Nephron progenitor cell (in vitro differentiated cells): ENCODE measurements around the gene YES1.

Experiments used
- DNase-seq: peaks from one replicate; pipeline ENCODE4 v3.0.0; 2021
- H3K27ac Mint-ChIP-seq: 2 replicates; pipeline ENCODE4 v1.8.0; 2021; ENCODE audit warnings: mild to moderate bottlenecking, moderate library complexity, mixed read lengths
- H3K27me3 Mint-ChIP-seq: 2 replicates; pipeline ENCODE4 v1.8.0; 2021; ENCODE audit warnings: mild to moderate bottlenecking, low read depth, mixed read lengths; ENCODE audit not compliant: poor library complexity
- H3K36me3 Mint-ChIP-seq: 2 replicates; pipeline ENCODE4 v1.8.0; 2021; ENCODE audit warnings: low read depth, mixed read lengths
- H3K4me1 Mint-ChIP-seq: 2 replicates; pipeline ENCODE4 v1.8.0; 2021; ENCODE audit warnings: mixed read lengths
- H3K4me3 Mint-ChIP-seq: 2 replicates; pipeline ENCODE4 v1.8.0; 2021; ENCODE audit warnings: mild to moderate bottlenecking, moderate library complexity, mixed read lengths
- H3K9me3 Mint-ChIP-seq: 2 replicates; pipeline ENCODE4 v1.8.0; 2021; ENCODE audit warnings: mild to moderate bottlenecking, moderate library complexity, mixed read lengths
- CTCF ChIP-seq: fragments of 200-600 bp; sonication (generic); IDR thresholded peaks from 2 replicates; pipeline ENCODE4 v1.5.0; 2021; ENCODE audit warnings: antibody characterized with exemption

Gene YES1

GRCh38 chr18:837922-838321, 25.9 kb upstream of the YES1 start:
- DNase-seq, result no peak
- Mint-ChIP-seq H3K4me3 (no peak overlapping the region), H3K27ac (no peak overlapping the region), H3K36me3 (no peaks in the 10 kb centered on the region), H3K4me1 (peaks cover 7% of the 10 kb centered on the region), H3K27me3 (peaks cover 15% of the 10 kb centered on the region), H3K9me3 (no peaks in the 10 kb centered on the region)
- no peak for TF ChIP-seq CTCF

GRCh38 chr18:834082-834720, 22.2 kb upstream of the YES1 start:
- DNase-seq, result no peak

GRCh38 chr18:833197-833596, 21.2 kb upstream of the YES1 start:
- Mint-ChIP-seq H3K36me3 (no peaks in the 10 kb centered on the region), H3K27ac (no peak overlapping the region), H3K27me3 (peaks cover 6% of the 10 kb centered on the region), H3K4me1 (peaks cover 28% of the 10 kb centered on the region), H3K9me3 (no peaks in the 10 kb centered on the region), H3K4me3 (no peak overlapping the region)
- no peak for DNase-seq
- TF ChIP-seq CTCF, result no peak

More at GRCh38 chr18:834082-834720, 22.2 kb upstream of the YES1 start:
- Mint-ChIP-seq H3K4me3 (no peak overlapping the region), H3K27me3 (peaks cover 6% of the 10 kb centered on the region), H3K27ac (no peak overlapping the region), H3K9me3 (no peaks in the 10 kb centered on the region), H3K36me3 (no peaks in the 10 kb centered on the region), H3K4me1 (peaks cover 28% of the 10 kb centered on the region)
- no peak for TF ChIP-seq CTCF

- peak; percentile 57 for DNase-seq
- Mint-ChIP-seq H3K27me3 (peaks cover 6% of the 10 kb centered on the region), H3K9me3 (no peaks in the 10 kb centered on the region), H3K36me3 (no peaks in the 10 kb centered on the region), H3K4me3 (peak overlapping the region; percentile 34), H3K4me1 (peaks cover 21% of the 10 kb centered on the region), H3K27ac (peak overlapping the region; percentile 53)
- TF ChIP-seq CTCF, result no peak
Measured at GRCh38 chr18:832085-832681, 20.1 kb upstream of the YES1 start.

GRCh38 chr18:830315-830901, 18.4 kb upstream of the YES1 start:
- Mint-ChIP-seq H3K9me3 (no peaks in the 10 kb centered on the region), H3K36me3 (no peaks in the 10 kb centered on the region), H3K4me3 (no peak overlapping the region), H3K4me1 (peaks cover 21% of the 10 kb centered on the region), H3K27me3 (peaks cover 6% of the 10 kb centered on the region), H3K27ac (peak overlapping the region; percentile 23)
- TF ChIP-seq CTCF, result no peak
- no peak for DNase-seq

GRCh38 chr18:829432-829831, 17.4 kb upstream of the YES1 start:
- Mint-ChIP-seq H3K4me3 (no peak overlapping the region), H3K4me1 (peaks cover 21% of the 10 kb centered on the region), H3K36me3 (no peaks in the 10 kb centered on the region), H3K27ac (no peak overlapping the region), H3K9me3 (no peaks in the 10 kb centered on the region), H3K27me3 (peaks cover 6% of the 10 kb centered on the region)
- DNase-seq, result no peak
- no peak for TF ChIP-seq CTCF
